Progenitor cell of endocrine pancreas (in vitro differentiated cells): ENCODE data around the gene TM9SF3. TPM values are rescaled to one million over a fixed set of nuclear protein-coding genes. Genes with fewer than 3 reads are reported as not detected.

ENCODE experiments used
- DNase-seq: peaks from one replicate; pipeline ENCODE4 v3.0.0; 2021; ENCODE audit warnings: low spot score; ENCODE audit not compliant: unreplicated experiment
- H3K27ac Mint-ChIP-seq: 2 replicates; pipeline ENCODE4 v1.8.0; 2021; ENCODE audit warnings: mild to moderate bottlenecking, moderate library complexity, mixed read lengths
- H3K27me3 Mint-ChIP-seq: 2 replicates; pipeline ENCODE4 v1.8.0; 2021; ENCODE audit warnings: mixed read lengths
- H3K36me3 Mint-ChIP-seq: 2 replicates; pipeline ENCODE4 v1.8.0; 2022; ENCODE audit warnings: mixed read lengths; ENCODE audit not compliant: insufficient read depth
- H3K4me1 Mint-ChIP-seq: 2 replicates; pipeline ENCODE4 v1.8.0; 2021; ENCODE audit warnings: low read depth, mixed read lengths
- H3K4me3 Mint-ChIP-seq: 2 replicates; pipeline ENCODE4 v1.8.0; 2021; ENCODE audit warnings: low read depth, mild to moderate bottlenecking, moderate library complexity, mixed read lengths
- H3K9me3 Mint-ChIP-seq: 2 replicates; pipeline ENCODE4 v1.8.0; 2021; ENCODE audit warnings: low read depth, mixed read lengths
- CTCF ChIP-seq: fragments of 200-600 bp; sonication (generic); IDR thresholded peaks from one replicate; pipeline ENCODE4 v1.5.0; 2021; ENCODE audit warnings: antibody characterized with exemption, mild to moderate bottlenecking; ENCODE audit not compliant: unreplicated experiment
- total RNA-seq: library from RNA; stranded (reverse); gene quantifications from 2 replicates; pipeline ENCODE4 v1.2.1, GENCODE V29; 2021

The TM9SF3 gene
- total RNA-seq, 1 donor from 2014 or later = 140 TPM

GRCh38 chr10:96482815-96483588, 103.8 kb downstream of the TM9SF3 start:
- no peak overlapping the region for H3K4me3 Mint-ChIP-seq
- H3K27ac Mint-ChIP-seq = no peak overlapping the region
- H3K36me3 Mint-ChIP-seq = no peaks in the 10 kb centered on the region
- no peaks in the 10 kb centered on the region for H3K4me1 Mint-ChIP-seq
- peaks cover 7% of the 10 kb centered on the region for H3K27me3 Mint-ChIP-seq
- no peak for TF ChIP-seq CTCF
- DNase-seq = no peak
- H3K9me3 Mint-ChIP-seq = no peaks in the 10 kb centered on the region

GRCh38 chr10:96478355-96478754, 108.5 kb downstream of the TM9SF3 start:
- peaks cover 17% of the 10 kb centered on the region for H3K27me3 Mint-ChIP-seq
- H3K36me3 Mint-ChIP-seq = no peaks in the 10 kb centered on the region
- H3K4me1 Mint-ChIP-seq = no peaks in the 10 kb centered on the region
- no peak overlapping the region for H3K4me3 Mint-ChIP-seq
- no peaks in the 10 kb centered on the region for H3K9me3 Mint-ChIP-seq
- no peak for TF ChIP-seq CTCF
- no peak for DNase-seq
- H3K27ac Mint-ChIP-seq = no peak overlapping the region

- Mint-ChIP-seq H3K9me3 (no peaks in the 10 kb centered on the region), H3K4me3 (no peak overlapping the region), H3K27me3 (peaks cover 16% of the 10 kb centered on the region), H3K4me1 (no peaks in the 10 kb centered on the region), H3K27ac (no peak overlapping the region), H3K36me3 (no peaks in the 10 kb centered on the region)
- no peak for TF ChIP-seq CTCF
- no peak for DNase-seq
These were observed 112.9 kb downstream of the TM9SF3 start for GRCh38 chr10:96473866-96474265.

- H3K27ac Mint-ChIP-seq = no peak overlapping the region
- H3K9me3 Mint-ChIP-seq = no peaks in the 10 kb centered on the region
- peak; percentile 65 for TF ChIP-seq CTCF
- no peaks in the 10 kb centered on the region for H3K4me1 Mint-ChIP-seq
- no peaks in the 10 kb centered on the region for H3K36me3 Mint-ChIP-seq
- peaks cover 27% of the 10 kb centered on the region for H3K27me3 Mint-ChIP-seq
- H3K4me3 Mint-ChIP-seq = no peak overlapping the region
- DNase-seq = no peak
These were observed 116.6 kb downstream of the TM9SF3 start for GRCh38 chr10:96470116-96470743.

- no peak for TF ChIP-seq CTCF
- H3K27me3 Mint-ChIP-seq = peaks cover 21% of the 10 kb centered on the region
- no peak overlapping the region for H3K27ac Mint-ChIP-seq
- H3K36me3 Mint-ChIP-seq = no peaks in the 10 kb centered on the region
- no peak for DNase-seq
- H3K9me3 Mint-ChIP-seq = no peaks in the 10 kb centered on the region
- no peak overlapping the region for H3K4me3 Mint-ChIP-seq
- no peaks in the 10 kb centered on the region for H3K4me1 Mint-ChIP-seq
These were observed 118.0 kb downstream of the TM9SF3 start for GRCh38 chr10:96468845-96469244.

Other genes starting within 250 kb of the TM9SF3 start
- not detected in 2 replicates for gene OPALIN, start 228.0 kb downstream of the TM9SF3 start, total RNA-seq
- gene TLL2, start 73.1 kb downstream of the TM9SF3 start, total RNA-seq = 0.58 and 0.60 TPM in 2 replicates
- 40.0 TPM in 2 replicates for gene PIK3AP1, start 133.5 kb upstream of the TM9SF3 start, total RNA-seq
- 81.5 and 88.6 TPM in 2 replicates for gene LCOR, start 245.3 kb upstream of the TM9SF3 start, total RNA-seq